ENCODE results near the gene FSTL5. TPM values are rescaled to one million over a fixed set of nuclear protein-coding genes. Genes with fewer than 3 reads are reported as not detected.
"Not testable (repeated sequence)": the region's sequence is repeated elsewhere in the genome, so short reads cannot be mapped to it uniquely, and the experiment has no call there.

Gene FSTL5
- total RNA-seq (2022) (1.6 and 1.9 TPM in 2 replicates), Bru-seq, nascent RNA (percentile 30 among the genes with signal in this experiment), BruChase-seq, experiment 1, labeled RNA remaining after a 2-hour chase (percentile 22 among the genes with signal in this experiment), BruChase-seq, experiment 2, labeled RNA remaining after a 6-hour chase (percentile 23 among the genes with signal in this experiment)
- long read RNA-seq = 0 reads

DNA sequence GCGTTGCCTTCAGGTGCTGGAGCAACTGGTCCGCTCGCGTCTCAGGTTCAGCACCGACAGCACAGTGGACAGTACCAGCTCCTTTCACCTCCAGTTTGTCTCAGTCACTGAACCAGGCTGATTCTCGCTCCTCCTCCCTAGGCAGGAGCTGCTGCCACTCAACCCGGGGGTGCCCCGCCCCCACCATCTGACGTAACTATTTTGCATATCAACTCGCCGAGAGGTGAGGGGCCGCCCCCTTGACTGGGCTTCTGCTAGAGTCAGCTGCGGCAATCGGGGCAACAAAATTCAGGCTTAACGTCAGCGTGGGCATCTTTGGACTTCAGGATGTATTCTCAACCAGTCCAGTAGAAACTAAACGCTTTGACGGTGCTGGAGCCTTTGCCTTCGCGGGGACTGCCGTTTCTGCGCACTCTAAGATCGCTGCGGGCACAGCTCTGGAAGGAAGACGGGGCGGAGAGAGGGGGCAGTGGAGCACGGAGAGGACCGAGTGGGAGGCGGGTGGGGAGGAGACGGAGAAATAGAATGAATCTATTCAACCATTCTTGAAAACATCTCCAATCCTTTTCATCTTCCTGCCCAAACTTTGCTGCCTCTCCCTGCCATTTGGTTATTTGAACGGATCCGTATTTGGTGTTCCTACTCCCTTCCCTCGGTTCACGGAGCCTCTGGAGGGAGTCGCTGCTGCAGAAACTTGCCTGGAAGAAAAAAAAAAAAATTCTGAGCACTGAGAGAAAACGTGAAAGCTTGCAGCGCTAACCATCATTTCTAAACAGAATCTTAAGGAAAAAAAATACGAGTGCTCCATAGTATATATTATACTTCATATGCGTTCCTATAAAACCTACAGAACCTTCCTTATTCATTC is at the start of gene FSTL5:
Gene FSTL5 (minus strand): TSS at position 109 of the 868 bp plus-strand sequence. CDS start 52,604 bp downstream, outside the sequence.
- TF ChIP-seq CTCF (IDR thresholded peaks at IDR 0.05; ENCODE audit: insufficient read depth in 1 of 2, low read depth in 1 of 2, low read length in 1 of 2, severe bottlenecking in 1 of 2, unreplicated experiment in 1 of 2) = no peak
- Mint-ChIP-seq H3K27ac (ENCODE audit: unreplicated experiment) (no peak within 1 kb of the TSS), H3K4me3 (ENCODE audit: unreplicated experiment) (peak within 1 kb of the TSS; percentile 83), H3K4me1 (ENCODE audit: low read depth, unreplicated experiment) (no peaks in the 10 kb centered on the region), H3K9me3 (ENCODE audit: unreplicated experiment) (no peaks in the 10 kb centered on the region), H3K36me3 (ENCODE audit: insufficient read depth, unreplicated experiment) (no peaks in the 10 kb centered on the region), H3K27me3 (ENCODE audit: insufficient read depth, unreplicated experiment) (no peaks in the 10 kb centered on the region)
- intact Hi-C loops (cut with micrococcal nuclease; ENCODE audit: unreplicated experiment) = loop anchor here (10.0 kb wide), 1 partner anchor 909 kb away; no protein-coding TSS in a partner anchor
- peak; percentile 76 to 84 for DNase-seq
- ChIA-PET POLR2A (no interaction called here), CTCF (no interaction called here)
- Histone ChIP-seq H3K4me1 (no peaks in the 10 kb centered on the region), H3K36me3 (ENCODE audit: control insufficient read depth, insufficient read depth, low read length) (no peaks in the 10 kb centered on the region), H3K9me3 (no peaks in the 10 kb centered on the region), H3K27me3 (replicated peaks; ENCODE audit: control insufficient read depth, insufficient read depth, low read length) (no peaks in the 10 kb centered on the region), H3K4me3 (ENCODE audit: low read depth, low read length) (peak within 1 kb of the TSS; percentile 32)
- BruUV-seq (replicated peaks) = no TSS peak

DNA sequence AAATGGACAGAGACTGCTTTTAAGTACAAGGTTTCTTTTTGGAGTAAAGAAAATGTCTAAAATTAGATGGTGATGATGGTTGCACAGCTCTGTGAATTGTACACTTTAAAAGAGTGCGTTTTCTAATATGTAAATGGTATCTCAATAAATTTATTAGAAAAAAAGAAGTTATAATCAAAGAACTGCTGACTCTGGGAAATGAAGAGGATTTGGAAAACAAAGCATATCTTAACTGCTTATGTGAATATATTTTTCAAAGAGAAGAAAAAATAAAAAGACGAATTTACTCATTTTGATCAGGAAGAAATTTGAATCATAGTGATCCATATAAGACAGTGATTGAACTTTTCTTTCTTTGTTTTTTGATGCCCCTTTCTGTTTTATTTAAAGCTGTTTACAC is 45.9 kb upstream of the FSTL5 start:
- Histone ChIP-seq H3K9me3 (no peaks in the 10 kb centered on the region), H3K27me3 (replicated peaks; ENCODE audit: control insufficient read depth, insufficient read depth, low read length) (no peaks in the 10 kb centered on the region), H3K4me1 (no peaks in the 10 kb centered on the region), H3K4me3 (ENCODE audit: low read depth, low read length) (no peak overlapping the region), H3K36me3 (ENCODE audit: control insufficient read depth, insufficient read depth, low read length) (no peaks in the 10 kb centered on the region)
- H3K27me3 Mint-ChIP-seq (ENCODE audit: insufficient read depth, unreplicated experiment) = no peaks in the 10 kb centered on the region
- no peak for TF ChIP-seq CTCF (IDR thresholded peaks at IDR 0.05; ENCODE audit: insufficient read depth in 1 of 2, low read depth in 1 of 2, low read length in 1 of 2, severe bottlenecking in 1 of 2, unreplicated experiment in 1 of 2)
- no peaks in the 10 kb centered on the region for H3K36me3 Mint-ChIP-seq (ENCODE audit: insufficient read depth, unreplicated experiment)
- POLR2A ChIA-PET = no interaction called here
- H3K27ac Mint-ChIP-seq (ENCODE audit: unreplicated experiment) = no peak overlapping the region
- no peak overlapping the region for H3K4me3 Mint-ChIP-seq (ENCODE audit: unreplicated experiment)
- no peaks in the 10 kb centered on the region for H3K9me3 Mint-ChIP-seq (ENCODE audit: unreplicated experiment)
- intact Hi-C loops (cut with micrococcal nuclease; ENCODE audit: unreplicated experiment) = no loop called here
- H3K4me1 Mint-ChIP-seq (ENCODE audit: low read depth, unreplicated experiment) = no peaks in the 10 kb centered on the region
- no peak for DNase-seq
- no TSS peak for BruUV-seq (replicated peaks)
- CTCF ChIA-PET = no interaction called here

GRCh38 chr4:162203478-162203877 is 39.7 kb upstream of the FSTL5 start:
- H3K27me3 Mint-ChIP-seq (ENCODE audit: insufficient read depth, unreplicated experiment); H3K9me3 ChIP-seq; H3K9me3 Mint-ChIP-seq (ENCODE audit: unreplicated experiment); CTCF ChIA-PET; H3K27me3 ChIP-seq (replicated peaks; ENCODE audit: control insufficient read depth, insufficient read depth, low read length); H3K36me3 Mint-ChIP-seq (ENCODE audit: insufficient read depth, unreplicated experiment); H3K4me1 ChIP-seq; intact Hi-C loops (cut with micrococcal nuclease; ENCODE audit: unreplicated experiment); H3K4me3 Mint-ChIP-seq (ENCODE audit: unreplicated experiment); DNase-seq; H3K36me3 ChIP-seq (ENCODE audit: control insufficient read depth, insufficient read depth, low read length); H3K4me1 Mint-ChIP-seq (ENCODE audit: low read depth, unreplicated experiment); POLR2A ChIA-PET; H3K4me3 ChIP-seq (ENCODE audit: low read depth, low read length); H3K27ac Mint-ChIP-seq (ENCODE audit: unreplicated experiment); BruUV-seq (replicated peaks): not testable (repeated sequence)
